Stimulated activated naive CD8-positive, alpha-beta T cell treated with anti-CD3 and anti-CD28 coated beads, Interleukin-15, Interleukin-2, amounts not matched to agents 100 U/mL and 50 U/mL, for 24 hours (primary cell): Measurements from ENCODE around the gene MAP2K3.
"Not testable (repeated sequence)": the region's sequence is repeated elsewhere in the genome, so short reads cannot be mapped to it uniquely, and the experiment has no call there.

Experiments used
- ATAC-seq: fragments of 150-1000 bp; cut with Tn5 transposase; one replicate; pipeline ENCODE4 v1.10.0; 2021
- DNase-seq: peaks from one replicate; pipeline ENCODE4 v3.0.0; 2021

Gene MAP2K3

DNA sequence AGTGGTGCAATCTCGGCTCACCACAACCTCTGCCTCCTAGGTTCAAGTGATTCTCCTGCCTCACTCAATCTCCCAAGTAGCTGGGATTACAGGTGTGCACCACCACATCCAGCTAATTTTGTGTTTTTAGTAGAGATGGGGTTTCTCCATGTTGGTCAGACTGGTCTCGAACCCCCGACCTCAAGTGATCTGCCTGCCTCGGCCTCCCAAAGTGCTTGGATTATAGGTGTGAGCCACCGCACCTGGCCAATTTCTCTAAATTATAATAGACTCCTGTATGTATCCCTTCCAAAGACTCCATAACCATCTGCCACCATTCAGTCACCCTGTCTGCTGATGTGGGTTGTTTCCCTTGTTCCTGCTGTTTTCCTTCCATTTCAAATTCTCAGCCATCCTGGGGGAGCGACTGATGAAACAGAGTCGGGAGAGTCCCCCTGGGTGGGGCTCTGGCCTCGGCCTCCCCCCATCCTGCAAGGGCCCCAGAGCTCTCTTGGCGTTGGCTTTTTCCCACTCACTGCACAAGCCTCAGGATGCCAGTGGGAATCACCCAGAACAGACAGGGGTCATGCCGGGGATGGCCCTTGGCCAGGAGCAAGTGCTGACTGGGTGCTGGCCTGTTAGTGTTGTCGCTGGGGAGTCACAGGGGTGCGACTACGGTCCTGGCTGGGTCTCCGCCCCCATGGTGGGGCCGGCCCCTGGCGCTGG is 25.7 kb downstream of the MAP2K3 start:
- peak; percentile 1 for DNase-seq

DNA sequence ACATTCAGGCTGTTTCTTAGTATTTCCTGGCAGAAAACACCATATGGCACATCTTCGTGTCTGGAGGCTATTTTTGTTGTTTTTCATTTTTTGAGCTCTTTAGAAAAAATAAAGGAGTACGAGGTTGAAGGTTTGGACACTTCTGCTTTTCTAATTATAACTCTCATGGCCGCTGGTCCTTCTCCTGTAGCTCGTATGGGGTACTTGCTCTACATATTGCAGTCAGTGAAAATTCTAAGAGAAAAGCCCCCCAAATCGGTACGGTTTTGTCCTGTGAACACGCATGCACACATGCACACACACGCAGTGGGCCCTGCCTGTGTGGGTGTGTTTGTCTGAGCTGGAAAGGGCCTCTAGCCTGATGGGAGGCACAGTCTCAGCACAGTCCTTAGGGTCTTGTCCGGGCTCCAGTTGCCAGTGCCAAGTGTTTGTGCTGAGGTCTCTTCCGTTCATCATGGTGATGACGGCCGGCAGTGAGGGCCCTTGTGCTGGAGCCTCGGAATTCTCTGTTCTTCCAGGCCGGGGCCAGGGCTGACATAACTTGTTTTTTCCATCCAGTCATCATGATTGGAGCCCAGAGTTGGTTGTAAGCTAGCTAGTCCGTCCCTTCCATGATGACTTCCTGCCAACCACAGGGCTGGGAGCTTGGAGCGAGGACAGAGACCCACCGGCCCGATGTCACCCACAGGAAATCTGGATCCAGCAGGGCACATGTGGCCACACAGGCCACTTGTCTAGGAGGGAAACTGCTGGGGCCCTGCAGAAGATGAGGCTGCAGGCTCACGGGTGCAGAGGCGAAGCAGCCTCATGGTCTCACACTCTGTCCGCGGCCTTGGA is 26.5 kb downstream of the MAP2K3 start:
- DNase-seq = peak; percentile 2
- not testable (repeated sequence) for ATAC-seq

More for the DNA sequence above, 25.7 kb downstream of the MAP2K3 start:
- ATAC-seq = not testable (repeated sequence)

- DNase-seq = peak; percentile 2
- no peak for ATAC-seq
Measured at GRCh38 chr17:21313320-21313719, 28.8 kb downstream of the MAP2K3 start.

DNA sequence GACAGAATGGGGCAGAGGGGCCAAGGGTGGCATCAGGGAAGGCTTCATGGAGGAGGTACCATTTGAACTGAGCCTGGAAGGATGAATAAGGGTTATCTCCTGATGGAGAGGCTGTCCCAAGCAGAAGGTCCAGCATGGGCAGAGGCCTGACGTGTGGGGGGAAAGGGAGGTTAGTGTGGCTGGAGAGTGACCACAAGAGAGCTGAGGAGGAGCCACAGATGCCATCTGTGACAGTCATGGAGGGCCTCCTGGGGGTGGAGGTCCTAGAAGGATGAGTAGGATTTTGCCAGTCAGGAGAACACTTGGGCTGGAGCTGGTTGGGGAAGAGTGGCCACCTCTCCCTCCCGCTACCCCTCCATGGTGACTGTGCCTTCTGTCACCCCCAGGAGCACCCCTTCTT is 29.2 kb downstream of the MAP2K3 start:
- DNase-seq, ATAC-seq: not testable (repeated sequence)

DNA sequence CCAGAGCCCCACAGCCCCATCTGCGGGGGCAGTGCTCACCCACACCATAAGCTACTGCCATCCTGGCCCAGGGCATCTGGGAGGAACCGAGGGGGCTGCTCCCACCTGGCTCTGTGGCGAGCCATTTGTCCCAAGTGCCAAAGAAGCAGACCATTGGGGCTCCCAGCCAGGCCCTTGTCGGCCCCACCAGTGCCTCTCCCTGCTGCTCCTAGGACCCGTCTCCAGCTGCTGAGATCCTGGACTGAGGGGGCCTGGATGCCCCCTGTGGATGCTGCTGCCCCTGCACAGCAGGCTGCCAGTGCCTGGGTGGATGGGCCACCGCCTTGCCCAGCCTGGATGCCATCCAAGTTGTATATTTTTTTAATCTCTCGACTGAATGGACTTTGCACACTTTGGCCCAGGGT is 29.8 kb downstream of the MAP2K3 start:
- peak; percentile 2 for DNase-seq
- ATAC-seq = not testable (repeated sequence)

DNA sequence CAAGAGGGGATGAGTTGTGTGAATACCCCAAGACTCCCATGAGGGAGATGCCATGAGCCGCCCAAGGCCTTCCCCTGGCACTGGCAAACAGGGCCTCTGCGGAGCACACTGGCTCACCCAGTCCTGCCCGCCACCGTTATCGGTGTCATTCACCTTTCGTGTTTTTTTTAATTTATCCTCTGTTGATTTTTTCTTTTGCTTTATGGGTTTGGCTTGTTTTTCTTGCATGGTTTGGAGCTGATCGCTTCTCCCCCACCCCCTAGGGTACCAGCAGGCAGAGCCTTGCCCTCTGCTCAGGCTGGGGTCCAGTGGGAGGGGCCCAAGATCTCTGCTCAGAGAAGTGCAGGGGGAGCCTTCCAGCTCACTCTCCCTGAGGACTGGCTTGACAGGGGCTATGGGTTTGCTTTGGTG is 30.2 kb downstream of the MAP2K3 start:
- not testable (repeated sequence) for ATAC-seq, DNase-seq

GRCh38 chr17:21315246-21316000 is 30.9 kb downstream of the MAP2K3 start:
- ATAC-seq = not testable (repeated sequence)
- DNase-seq = peak; percentile 7

GRCh38 chr17:21316212-21316886 is 31.8 kb downstream of the MAP2K3 start:
- ATAC-seq = peak; percentile 70
- DNase-seq = peak; percentile 12

DNA sequence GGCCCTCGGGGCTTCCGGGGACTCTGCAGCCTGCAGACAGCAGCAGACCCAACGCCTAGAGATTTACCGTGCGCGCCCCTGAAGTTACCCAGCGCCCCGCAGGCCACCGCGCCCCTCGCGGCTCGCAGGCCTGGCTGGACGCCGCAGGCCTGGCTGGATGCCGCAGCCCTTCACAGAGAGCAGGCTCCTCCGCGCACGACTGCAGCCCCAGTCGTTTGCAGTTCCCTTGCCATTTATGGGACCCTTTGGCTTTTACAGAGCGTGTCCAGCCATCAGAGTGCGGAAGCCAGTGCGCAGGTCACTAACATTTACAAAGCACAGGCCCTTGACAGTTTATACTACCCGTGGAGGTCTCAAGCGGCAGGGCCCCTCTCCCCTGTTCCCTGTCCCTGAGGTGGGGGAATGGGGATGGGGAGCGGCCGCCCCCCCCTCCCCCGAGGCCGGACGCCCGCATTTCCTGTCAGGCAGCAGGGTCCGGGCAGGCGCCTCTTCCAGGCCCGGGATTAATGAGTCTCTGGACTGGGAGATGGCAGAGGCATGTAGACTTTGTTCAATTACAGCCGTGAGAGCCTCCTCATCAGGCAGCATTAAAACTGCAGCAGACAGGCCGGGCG is 32.5 kb downstream of the MAP2K3 start:
- peak; percentile 12 for ATAC-seq

DNA sequence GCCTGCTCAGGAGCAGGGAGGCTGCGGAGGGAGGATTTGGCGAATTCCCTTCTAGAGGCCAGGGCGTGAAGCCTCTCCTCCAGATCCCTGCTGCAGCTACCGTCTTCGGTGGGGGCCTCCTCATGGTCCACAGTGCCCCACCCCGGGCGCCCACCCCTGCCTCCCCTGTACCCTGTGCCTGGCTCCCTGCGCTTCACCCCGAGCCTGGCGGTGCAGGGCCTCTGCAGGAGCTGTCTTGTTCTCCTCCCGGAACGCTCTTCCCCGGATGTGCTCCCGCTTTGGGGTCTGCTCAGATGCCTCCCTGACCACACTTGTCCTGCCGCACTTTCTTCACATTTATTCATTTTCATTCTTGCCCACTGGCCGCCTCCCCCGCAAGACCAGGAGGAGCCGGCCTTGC is 33.3 kb downstream of the MAP2K3 start:
- not testable (repeated sequence) for DNase-seq, ATAC-seq

More for the DNA sequence above, 32.5 kb downstream of the MAP2K3 start:
- DNase-seq = not testable (repeated sequence)

DNA sequence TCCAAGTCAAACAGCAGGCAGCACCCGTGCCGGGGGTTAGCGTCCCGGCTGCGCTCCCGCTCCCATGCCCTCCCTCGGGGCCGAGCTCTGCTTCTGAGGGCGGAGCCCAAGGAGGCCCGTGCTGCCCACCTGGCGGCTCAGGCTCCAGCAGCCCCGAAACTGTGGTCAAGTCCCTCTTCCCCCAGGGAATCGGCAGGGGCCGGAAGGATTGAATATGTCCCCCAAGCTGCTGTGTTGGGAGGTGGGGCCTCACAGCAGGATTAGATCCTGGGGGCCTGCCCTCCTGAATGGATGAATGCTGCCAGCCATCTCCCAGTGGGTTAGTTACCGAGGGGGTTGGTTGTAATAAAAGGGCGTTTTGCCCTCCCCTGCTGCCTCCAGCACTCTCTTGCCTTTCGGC is 33.9 kb downstream of the MAP2K3 start:
- DNase-seq (no peak), ATAC-seq (no peak)

- DNase-seq, ATAC-seq: not testable (repeated sequence)
Measured at GRCh38 chr17:21318856-21319255, 34.3 kb downstream of the MAP2K3 start.

GRCh38 chr17:21319256-21319655 is 34.7 kb downstream of the MAP2K3 start:
- DNase-seq, ATAC-seq: not testable (repeated sequence)

GRCh38 chr17:21319686-21320375 is 35.3 kb downstream of the MAP2K3 start:
- not testable (repeated sequence) for DNase-seq, ATAC-seq

- DNase-seq, ATAC-seq: not testable (repeated sequence)
Measured at GRCh38 chr17:21320430-21320829, 35.9 kb downstream of the MAP2K3 start.

GRCh38 chr17:21321061-21321460 is 36.5 kb downstream of the MAP2K3 start:
- not testable (repeated sequence) for DNase-seq, ATAC-seq

- DNase-seq, ATAC-seq: not testable (repeated sequence)
Measured at GRCh38 chr17:21321744-21322191, 37.3 kb downstream of the MAP2K3 start.

DNA sequence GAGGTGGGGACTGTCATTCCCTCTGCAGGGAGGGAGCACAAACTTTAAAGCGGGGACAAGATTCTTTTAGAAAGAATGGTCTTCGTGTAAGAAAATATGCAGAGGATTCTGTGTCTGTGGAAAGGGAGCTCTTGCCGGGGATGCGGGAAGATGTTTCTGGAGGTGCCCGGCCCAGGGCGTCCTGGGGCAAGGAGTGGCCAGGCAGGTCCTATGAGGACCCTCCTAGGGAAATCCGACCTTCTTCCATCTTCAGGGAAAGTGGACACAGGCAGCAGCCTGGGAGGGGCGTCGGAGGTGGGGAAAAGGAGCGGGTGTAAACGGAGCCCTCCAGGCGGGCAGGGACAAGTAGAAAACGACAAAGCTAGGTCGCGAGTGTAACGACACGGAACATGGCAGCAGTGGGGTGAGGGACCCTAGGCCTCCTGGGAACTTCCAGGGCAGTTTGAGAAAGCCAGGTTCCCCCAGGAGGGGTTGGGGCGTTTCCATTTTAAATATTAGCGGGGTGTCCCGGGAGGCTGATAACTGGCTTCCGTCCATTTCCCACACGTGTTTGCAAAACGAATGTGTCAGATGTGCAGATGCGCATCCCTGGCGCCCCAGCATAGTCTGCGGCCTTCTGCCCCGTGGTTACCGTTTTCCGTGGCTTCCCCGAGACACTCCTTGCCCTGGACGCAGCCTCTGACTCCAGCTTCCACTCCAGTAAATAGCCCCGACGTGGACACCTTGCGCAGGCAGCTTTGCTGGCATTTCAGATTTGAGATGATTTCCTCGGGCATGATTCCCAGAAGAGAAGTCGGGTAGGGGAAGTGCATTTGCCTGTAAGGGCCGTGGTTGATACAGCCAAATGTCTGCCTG is 39.0 kb downstream of the MAP2K3 start:
- ATAC-seq, DNase-seq: not testable (repeated sequence)

GRCh38 chr17:21324741-21325140 is 40.2 kb downstream of the MAP2K3 start:
- ATAC-seq, DNase-seq: not testable (repeated sequence)
